B cell (primary cell): ENCODE measurements around the gene OTOA. TPM values are rescaled to one million over a fixed set of nuclear protein-coding genes. Genes with fewer than 3 reads are reported as not detected.
"Not testable (repeated sequence)": the region's sequence is repeated elsewhere in the genome, so short reads cannot be mapped to it uniquely, and the experiment has no call there.

Source experiments
- ATAC-seq: fragments of 200-7000 bp; cut with Tn5 transposase; one replicate; pipeline ENCODE4 v1.10.0; 2021; ENCODE audit warnings: low read depth, mild to moderate bottlenecking, moderate number of reproducible peaks, moderate library complexity
- CTCF ChIA-PET: fragments of 350-600 bp; sonication (Branson Sonifier 250); formaldehyde crosslinking; loops from one replicate; lab custom pipeline; 2021; ENCODE audit warnings: antibody characterized with exemption, inconsistent platforms; lab: Charles Lee
- POLR2A ChIA-PET: fragments of 350-600 bp; sonication (Branson Sonifier 250); formaldehyde crosslinking; loops from one replicate; lab custom pipeline; 2021; ENCODE audit warnings: antibody characterized with exemption; lab: Charles Lee
- DNase-seq: peaks from one replicate; pipeline ENCODE4 v3.0.0; 2013
- H2AFZ ChIP-seq: 2 replicates; pipeline ENCODE4 v1.6.1; 2012; ENCODE audit warnings: mild to moderate bottlenecking, low read depth, low read length; ENCODE audit not compliant: insufficient read depth, poor library complexity, severe bottlenecking
- H3K27ac ChIP-seq, 2 donors: 1 replicate in 1 of 2; 2 replicates in 1 of 2; pipeline ENCODE4 v1.5.1; 2012 to 2013; ENCODE audit warnings: low read length in 2 of 2, mild to moderate bottlenecking in 2 of 2, moderate library complexity in 1 of 2
- H3K27me3 ChIP-seq, 4 experiments: fragments of 200-600 bp in 1 of 4; sonication (generic) in 1 of 4; replicated peaks in 1 of 4; 1 replicate in 2 of 4; 2 replicates in 2 of 4; pipeline versions ENCODE4 v1.6.1 to v1.7.0; 2013 to 2016; ENCODE audit warnings: low read length in 3 of 4, mild to moderate bottlenecking in 2 of 4, mixed read lengths in 1 of 4, moderate library complexity in 1 of 4; ENCODE audit not compliant: insufficient read depth in 4 of 4, control insufficient read depth in 3 of 4; ENCODE audit errors: control extremely low read depth in 1 of 4
- H3K36me3 ChIP-seq, 2 experiments: replicated peaks in 1 of 2; 1 replicate in 1 of 2; 2 replicates in 1 of 2; pipeline versions ENCODE4 v1.6.1 to v1.7.1; 2013; ENCODE audit warnings: low read length in 1 of 2; ENCODE audit not compliant: insufficient read depth in 2 of 2, control insufficient read depth in 1 of 2; ENCODE audit errors: control extremely low read depth in 1 of 2, extremely low read depth in 1 of 2
- H3K4me1 ChIP-seq, 2 donors: fragments of 200-600 bp in 1 of 2; sonication (generic) in 1 of 2; 1 replicate in 1 of 2; 2 replicates in 1 of 2; pipeline versions ENCODE4 v1.5.1 to v1.6.1; 2013 to 2017; ENCODE audit warnings: low read length in 2 of 2; ENCODE audit not compliant: control insufficient read depth in 2 of 2, insufficient read depth in 2 of 2
- H3K4me2 ChIP-seq: replicated peaks from 2 replicates; pipeline ENCODE3; 2012; ENCODE audit warnings: mild to moderate bottlenecking, low read depth, low read length; ENCODE audit not compliant: poor library complexity, severe bottlenecking
- H3K4me3 ChIP-seq, 5 experiments: fragments of 200-600 bp in 1 of 5; sonication (generic) in 1 of 5; 1 replicate in 3 of 5; 2 replicates in 2 of 5; pipeline versions ENCODE4 v1.5.1 to v1.7.0; 2011 to 2016; ENCODE audit warnings: low read length in 4 of 5, mild to moderate bottlenecking in 4 of 5, low read depth in 2 of 5, control low read depth in 1 of 5, moderate library complexity in 1 of 5; ENCODE audit not compliant: insufficient read depth in 1 of 5; ENCODE audit errors: control extremely low read depth in 1 of 5, extremely low read depth in 1 of 5
- H3K79me2 ChIP-seq: fragments of 200-600 bp; sonication (generic); one replicate; pipeline ENCODE4 v1.6.0; 2016; ENCODE audit warnings: low read length; ENCODE audit not compliant: control insufficient read depth, insufficient read depth
- H3K9ac ChIP-seq: fragments of 200-600 bp; sonication (generic); 2 replicates; pipeline ENCODE4 v1.6.1; 2017; ENCODE audit warnings: mild to moderate bottlenecking, low read length, moderate library complexity
- H3K9me3 ChIP-seq, 3 donors: one replicate each; pipeline versions ENCODE4 v1.6.1 to v1.7.1; 2013; ENCODE audit warnings: low read length in 2 of 3; ENCODE audit not compliant: control insufficient read depth in 2 of 3, insufficient read depth in 1 of 3; ENCODE audit errors: control extremely low read depth in 1 of 3
- H4K20me1 ChIP-seq: 2 replicates; pipeline ENCODE4 v1.6.0; 2012; ENCODE audit warnings: mild to moderate bottlenecking, low read length; ENCODE audit not compliant: insufficient read depth, control insufficient read depth, poor library complexity, severe bottlenecking
- H3K27ac Mint-ChIP-seq: one replicate; pipeline ENCODE4 v1.8.0; 2021; ENCODE audit warnings: mixed read lengths
- H3K27me3 Mint-ChIP-seq: one replicate; pipeline ENCODE4 v1.8.0; 2021; ENCODE audit warnings: mixed read lengths
- H3K4me1 Mint-ChIP-seq: one replicate; pipeline ENCODE4 v1.8.0; 2021; ENCODE audit warnings: mixed read lengths
- H3K4me3 Mint-ChIP-seq: one replicate; pipeline ENCODE4 v1.8.0; 2021; ENCODE audit warnings: mixed read lengths
- H3K9me3 Mint-ChIP-seq: one replicate; pipeline ENCODE4 v1.8.0; 2022; ENCODE audit warnings: mixed read lengths; ENCODE audit not compliant: insufficient read depth
- WGBS: methylation state at CpG from one replicate; pipeline ENCODE4 v1.1.5; 2013; ENCODE audit warnings: missing lambda C conversion rate; ENCODE audit not compliant: insufficient coverage; 5-methylcytosine and 5-hydroxymethylcytosine counted together
- intact Hi-C: fragments of 100-400 bp; cut with micrococcal nuclease; formaldehyde crosslinking; loops from one replicate; pipeline ENCODE4 v1.10.0; 2022
- polyA plus RNA-seq: library from polyadenylated mRNA; depleted of rRNA; stranded (reverse); fragments of >200 nt; gene quantifications from 2 replicates; pipeline ENCODE4 v1.2.3, GENCODE V29; 2012
- total RNA-seq, 2 donors: library from RNA; stranded (reverse); fragments of 120-200 nt in 1 of 2; gene quantifications; 1 replicate in 1 of 2; 2 replicates in 1 of 2; pipeline versions ENCODE4 v1.2.3 to v1.2.4, GENCODE V29; 2013 to 2022

OTOA gene
- total and polyA plus RNA-seq, 2 donors (not counting 1 experiment from before 2014, with no cell fraction given), result 0.39 TPM; not detected in 1

GRCh38 chr16:21629616-21630539 lies 33.9 kb upstream of the OTOA start:
- POLR2A ChIA-PET, H3K4me1 ChIP-seq, H4K20me1 ChIP-seq, H3K9ac ChIP-seq, H3K79me2 ChIP-seq, H3K4me3 Mint-ChIP-seq, H3K27ac ChIP-seq, H3K4me1 Mint-ChIP-seq, H3K27me3 ChIP-seq, H3K27ac Mint-ChIP-seq, ATAC-seq, H3K27me3 Mint-ChIP-seq, DNase-seq, H2AFZ ChIP-seq, intact Hi-C loops, H3K9me3 ChIP-seq, H3K4me3 ChIP-seq, H3K4me2 ChIP-seq, H3K9me3 Mint-ChIP-seq: not testable (repeated sequence)
- CTCF ChIA-PET, result interaction anchor here (1.8 kb wide), 1 partner anchor 9 kb away, joined by 4 read pairs; no protein-coding TSS in a partner anchor
- H3K36me3 ChIP-seq, result peaks cover 8 to 31% of the 10 kb centered on the region in 2 experiments
- WGBS, result 98% methylated on average over 26 of the region's 37 CpGs

GRCh38 chr16:21630866-21631265 lies 32.9 kb upstream of the OTOA start:
- H4K20me1 ChIP-seq, H3K4me1 ChIP-seq, H3K4me1 Mint-ChIP-seq, H3K9me3 Mint-ChIP-seq, intact Hi-C loops, ATAC-seq, H3K27me3 ChIP-seq, H3K9ac ChIP-seq, DNase-seq, H3K4me2 ChIP-seq, POLR2A ChIA-PET, H3K27ac Mint-ChIP-seq, H2AFZ ChIP-seq, H3K27ac ChIP-seq, H3K4me3 Mint-ChIP-seq, H3K27me3 Mint-ChIP-seq, H3K4me3 ChIP-seq, H3K79me2 ChIP-seq, H3K9me3 ChIP-seq: not testable (repeated sequence)
- WGBS, result no CpG with 5 or more reads among the region's 6 CpGs
- CTCF ChIA-PET, result interaction anchor here (1.8 kb wide), 1 partner anchor 8 kb away, joined by 4 read pairs; no protein-coding TSS in a partner anchor
- peaks cover 8 to 28% of the 10 kb centered on the region in 2 experiments for H3K36me3 ChIP-seq

DNA sequence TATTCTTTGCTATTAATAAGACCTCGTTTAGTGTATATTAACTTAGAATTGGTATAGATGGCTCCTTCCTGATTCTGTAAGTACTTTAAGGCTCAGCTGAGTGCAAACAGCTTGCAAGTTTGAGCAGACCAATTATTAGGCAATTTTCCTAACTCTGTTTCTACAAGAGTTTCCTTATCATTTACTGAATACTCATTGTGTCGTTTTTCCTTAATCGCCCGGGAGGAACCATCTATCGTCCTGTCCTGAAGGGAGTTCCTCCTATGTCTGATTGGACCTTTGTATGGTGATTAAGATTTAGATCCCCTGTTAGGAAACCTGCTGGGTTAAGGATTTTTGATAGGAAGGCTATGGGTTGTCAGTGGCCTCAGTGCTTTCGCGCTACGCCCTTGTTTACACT lies 32.4 kb upstream of the OTOA start:
- H3K27ac Mint-ChIP-seq, H4K20me1 ChIP-seq, H3K9me3 ChIP-seq, H3K79me2 ChIP-seq, H3K4me3 ChIP-seq, H3K9me3 Mint-ChIP-seq, H3K4me3 Mint-ChIP-seq, H3K4me2 ChIP-seq, H2AFZ ChIP-seq, H3K9ac ChIP-seq, CTCF ChIA-PET, ATAC-seq, POLR2A ChIA-PET, intact Hi-C loops, H3K27me3 Mint-ChIP-seq, DNase-seq, H3K27ac ChIP-seq, H3K4me1 ChIP-seq, H3K27me3 ChIP-seq, H3K4me1 Mint-ChIP-seq: not testable (repeated sequence)
- 100% methylated on average over 1 of the region's 8 CpGs for WGBS
- H3K36me3 ChIP-seq, result peaks cover 6 to 28% of the 10 kb centered on the region in 2 experiments
